ENCODE measurements around the gene FAM168B.

The FAM168B gene

GRCh38 chr2:131041402-131042147, 51.7 kb downstream of the FAM168B start:
- no peak overlapping the region for H3K27ac Mint-ChIP-seq

DNA sequence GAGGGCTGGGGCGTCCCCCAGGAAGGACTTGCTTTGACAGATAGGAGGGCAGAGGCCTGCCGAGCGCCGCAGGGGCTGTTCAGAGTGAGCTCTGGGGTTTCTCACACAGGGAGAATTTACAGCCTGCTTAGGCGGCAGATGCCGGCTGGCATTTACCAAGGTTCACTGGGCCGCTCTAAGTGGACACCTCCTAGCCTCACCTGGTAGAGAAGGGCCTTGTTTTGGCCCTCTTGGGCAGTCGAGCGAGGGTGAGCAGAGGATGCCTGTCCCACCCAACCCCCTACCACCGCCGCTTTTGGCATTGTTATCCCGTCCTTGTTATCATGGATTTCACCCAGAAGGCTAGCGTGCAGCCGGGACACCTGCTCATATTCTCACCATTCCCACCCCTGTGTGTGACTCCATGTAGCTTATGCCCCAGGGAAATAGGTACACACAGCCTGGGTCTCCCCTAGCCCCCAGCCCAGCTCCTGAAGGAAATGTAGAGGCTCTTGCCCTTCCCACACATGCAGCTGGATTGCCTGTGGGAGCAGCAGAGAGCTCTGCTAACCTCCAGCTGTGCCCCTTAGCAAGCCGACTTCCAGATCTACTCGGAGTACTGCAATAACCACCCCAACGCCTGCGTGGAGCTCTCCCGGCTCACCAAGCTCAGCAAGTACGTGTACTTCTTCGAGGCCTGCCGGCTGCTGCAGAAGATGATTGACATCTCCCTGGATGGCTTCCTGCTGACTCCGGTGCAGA, 52.4 kb downstream of the FAM168B start:
- Mint-ChIP-seq H3K36me3 (peaks cover under 1% of the 10 kb centered on the region), H3K27ac (no peak overlapping the region), H3K4me3 (peak overlapping the region; percentile 57), H3K4me1 (peaks cover 23% of the 10 kb centered on the region), H3K9me3 (no peaks in the 10 kb centered on the region)
- no peak for ATAC-seq
- peak in 1 of 2 donors; percentile 52 for DNase-seq (ENCODE audit: low spot score in 2 of 2)

More at GRCh38 chr2:131041402-131042147, 51.7 kb downstream of the FAM168B start:
- Mint-ChIP-seq H3K9me3 (no peaks in the 10 kb centered on the region), H3K36me3 (peaks cover 8% of the 10 kb centered on the region), H3K4me1 (peaks cover 23% of the 10 kb centered on the region), H3K4me3 (peak overlapping the region; percentile 57)
- ATAC-seq (no peak), DNase-seq (ENCODE audit: low spot score in 2 of 2) (no peak)

DNA sequence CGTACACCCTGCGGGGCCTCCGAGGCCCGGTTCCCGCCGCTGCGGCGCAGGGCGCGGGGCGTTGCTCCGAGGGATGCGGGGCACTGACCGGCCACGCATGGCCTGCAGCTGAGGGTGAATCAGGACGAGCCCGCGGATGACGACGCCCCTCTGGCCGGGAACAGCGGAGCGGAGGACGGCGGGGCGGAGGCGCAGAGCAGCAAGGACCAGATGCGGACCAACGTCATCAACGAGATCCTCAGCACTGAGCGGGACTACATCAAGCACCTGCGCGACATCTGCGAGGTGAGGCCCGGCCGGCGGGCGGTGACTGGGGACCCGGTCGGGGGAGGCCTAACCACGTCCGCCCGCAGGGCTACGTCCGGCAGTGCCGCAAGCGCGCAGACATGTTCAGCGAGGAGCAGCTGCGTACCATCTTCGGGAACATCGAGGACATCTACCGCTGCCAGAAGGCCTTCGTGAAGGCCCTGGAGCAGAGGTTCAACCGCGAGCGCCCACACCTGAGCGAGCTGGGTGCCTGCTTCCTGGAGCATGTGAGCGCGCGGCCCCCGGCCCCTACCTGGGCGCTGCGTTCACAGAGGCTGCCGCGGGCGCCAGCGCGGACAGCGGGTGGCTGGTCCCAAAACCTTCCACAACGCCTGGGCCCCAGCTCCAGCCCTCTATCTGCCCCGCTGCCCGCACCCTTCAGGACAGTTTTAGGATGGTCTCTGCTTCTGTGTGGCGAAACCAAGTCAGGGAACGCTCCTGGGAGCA, 53.2 kb downstream of the FAM168B start:
- ATAC-seq (peak; percentile 52), DNase-seq (ENCODE audit: low spot score in 2 of 2) (peak in 1 of 2 donors; percentile 59)
- Mint-ChIP-seq H3K27ac (no peak overlapping the region), H3K4me3 (peak overlapping the region; percentile 57), H3K4me1 (peaks cover 23% of the 10 kb centered on the region), H3K9me3 (no peaks in the 10 kb centered on the region), H3K36me3 (no peaks in the 10 kb centered on the region)

- H3K4me1 Mint-ChIP-seq, result peaks cover 23% of the 10 kb centered on the region
- no peak for ATAC-seq
- H3K27ac Mint-ChIP-seq, result no peak overlapping the region
- no peaks in the 10 kb centered on the region for H3K9me3 Mint-ChIP-seq
- peak in 1 of 2 donors; percentile 44 for DNase-seq (ENCODE audit: low spot score in 2 of 2)
- H3K4me3 Mint-ChIP-seq, result peak overlapping the region; percentile 57
- H3K36me3 Mint-ChIP-seq, result no peaks in the 10 kb centered on the region
These were observed 53.7 kb downstream of the FAM168B start for GRCh38 chr2:131039535-131039907.

- Mint-ChIP-seq H3K4me1 (peaks cover 23% of the 10 kb centered on the region), H3K9me3 (no peaks in the 10 kb centered on the region), H3K4me3 (peak overlapping the region; percentile 57), H3K27ac (no peak overlapping the region), H3K36me3 (no peaks in the 10 kb centered on the region)
- ATAC-seq (no peak), DNase-seq (ENCODE audit: low spot score in 2 of 2) (peak in 1 of 2 donors; percentile 43)
These were observed 54.2 kb downstream of the FAM168B start for GRCh38 chr2:131039101-131039440.

- DNase-seq (ENCODE audit: low spot score in 2 of 2), result peak in 1 of 2 donors; percentile 45
- Mint-ChIP-seq H3K4me1 (peaks cover 23% of the 10 kb centered on the region), H3K9me3 (no peaks in the 10 kb centered on the region), H3K36me3 (no peaks in the 10 kb centered on the region), H3K27ac (no peak overlapping the region), H3K4me3 (no peak overlapping the region)
- ATAC-seq, result no peak
These were observed 54.8 kb downstream of the FAM168B start for GRCh38 chr2:131038258-131039100.

GRCh38 chr2:131037398-131038257, 55.6 kb downstream of the FAM168B start:
- DNase-seq (ENCODE audit: low spot score in 2 of 2) (peak in 1 of 2 donors; percentile 49), ATAC-seq (no peak)
- peaks cover 23% of the 10 kb centered on the region for H3K4me1 Mint-ChIP-seq
- H3K36me3 Mint-ChIP-seq, result no peaks in the 10 kb centered on the region
- no peak overlapping the region for H3K4me3 Mint-ChIP-seq
- H3K9me3 Mint-ChIP-seq, result no peaks in the 10 kb centered on the region
- H3K27ac Mint-ChIP-seq, result no peak overlapping the region

DNA sequence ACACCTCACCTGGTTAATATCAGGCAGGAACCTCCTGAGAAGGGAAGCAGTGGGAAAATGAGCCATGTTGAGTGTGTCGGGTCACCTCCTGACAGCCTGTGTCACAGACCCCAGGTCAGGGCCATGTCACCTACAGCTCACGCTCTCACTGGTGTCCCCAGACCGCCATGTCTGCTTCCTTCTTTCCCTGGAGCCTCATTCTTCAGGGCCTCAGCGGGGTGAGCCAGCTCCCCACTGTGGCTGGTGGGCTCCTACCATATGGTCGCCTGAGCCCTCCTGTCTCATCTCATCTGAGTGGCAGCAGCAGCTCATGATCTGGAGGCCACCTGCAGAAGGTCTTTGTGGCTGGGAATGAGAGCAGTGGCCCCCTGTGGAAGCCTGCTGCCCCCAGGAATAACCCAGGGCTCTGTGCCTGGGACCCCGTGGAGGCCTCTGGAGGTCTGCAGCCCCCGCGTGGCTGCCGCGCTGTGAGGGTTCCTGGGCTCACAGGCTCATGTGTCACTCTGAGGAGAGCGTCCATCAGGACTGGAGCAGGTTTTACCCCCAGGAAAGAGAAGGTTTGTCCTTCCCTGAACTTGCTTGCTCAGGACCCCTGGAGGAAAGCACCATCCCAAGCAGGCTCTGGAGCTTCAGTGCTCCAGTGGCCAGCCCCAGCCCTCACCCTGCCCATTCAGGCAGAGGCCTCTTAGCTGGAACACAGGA, 56.4 kb downstream of the FAM168B start:
- no peaks in the 10 kb centered on the region for H3K36me3 Mint-ChIP-seq
- no peak overlapping the region for H3K4me3 Mint-ChIP-seq
- no peak for ATAC-seq

GRCh38 chr2:131036269-131036668, 57.0 kb downstream of the FAM168B start:
- H3K27ac Mint-ChIP-seq, result no peak overlapping the region
- no peaks in the 10 kb centered on the region for H3K9me3 Mint-ChIP-seq
- H3K4me3 Mint-ChIP-seq, result no peak overlapping the region
- DNase-seq (ENCODE audit: low spot score in 2 of 2), result no peak
- H3K4me1 Mint-ChIP-seq, result peaks cover 16% of the 10 kb centered on the region
- ATAC-seq, result no peak
- no peaks in the 10 kb centered on the region for H3K36me3 Mint-ChIP-seq

More for the DNA sequence above, 56.4 kb downstream of the FAM168B start:
- peak in 1 of 2 donors; percentile 48 for DNase-seq (ENCODE audit: low spot score in 2 of 2)
- Mint-ChIP-seq H3K4me1 (peaks cover 22% of the 10 kb centered on the region), H3K27ac (no peak overlapping the region), H3K9me3 (no peaks in the 10 kb centered on the region)

GRCh38 chr2:131035826-131036231, 57.4 kb downstream of the FAM168B start:
- peak overlapping the region; percentile 26 for H3K4me3 Mint-ChIP-seq
- no peak for ATAC-seq
- no peaks in the 10 kb centered on the region for H3K9me3 Mint-ChIP-seq
- peaks cover 12% of the 10 kb centered on the region for H3K4me1 Mint-ChIP-seq
- DNase-seq (ENCODE audit: low spot score in 2 of 2), result peak in 1 of 2 donors; percentile 48
- H3K36me3 Mint-ChIP-seq, result no peaks in the 10 kb centered on the region
- no peak overlapping the region for H3K27ac Mint-ChIP-seq

DNA sequence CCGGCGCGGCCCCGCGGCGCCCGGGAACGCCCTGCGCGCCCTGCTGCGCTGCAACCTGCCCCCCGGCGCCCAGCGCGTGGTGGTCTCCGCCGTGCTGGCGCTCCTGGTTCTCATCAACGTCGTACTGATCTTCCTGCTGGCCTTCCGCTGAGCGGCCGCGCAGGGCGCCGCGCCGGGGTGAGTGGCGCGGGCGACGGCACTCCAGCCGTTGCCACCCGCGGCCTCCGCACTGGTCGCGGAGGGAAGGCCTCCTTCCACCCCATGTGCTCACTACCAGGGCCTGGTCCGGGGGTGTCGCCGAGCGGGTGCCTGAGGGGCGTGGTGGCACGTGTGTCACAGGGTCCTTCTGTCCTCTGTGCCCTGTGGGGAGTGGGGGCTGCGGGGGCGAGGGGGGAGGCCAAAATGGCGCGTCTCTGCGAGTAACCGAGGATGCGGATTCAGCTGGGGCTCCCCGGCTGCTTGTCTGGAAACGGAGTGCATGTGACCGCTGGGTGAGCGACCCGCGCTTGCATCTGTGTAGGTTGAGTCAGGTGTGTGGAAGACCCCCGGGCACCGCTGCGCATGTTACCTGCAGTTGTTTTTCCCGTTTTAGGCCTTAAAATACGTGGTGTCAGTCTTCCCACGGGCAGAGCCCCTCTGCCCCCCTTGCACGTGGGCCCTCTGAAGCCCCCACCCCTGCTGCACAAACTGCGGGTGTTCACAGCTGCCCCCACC, 58.0 kb downstream of the FAM168B start:
- Mint-ChIP-seq H3K4me1 (peaks cover 7% of the 10 kb centered on the region), H3K36me3 (no peaks in the 10 kb centered on the region), H3K27ac (no peak overlapping the region), H3K9me3 (no peaks in the 10 kb centered on the region), H3K4me3 (peak overlapping the region; percentile 26)
- ATAC-seq (no peak), DNase-seq (ENCODE audit: low spot score in 2 of 2) (peak in 1 of 2 donors; percentile 46)

DNA sequence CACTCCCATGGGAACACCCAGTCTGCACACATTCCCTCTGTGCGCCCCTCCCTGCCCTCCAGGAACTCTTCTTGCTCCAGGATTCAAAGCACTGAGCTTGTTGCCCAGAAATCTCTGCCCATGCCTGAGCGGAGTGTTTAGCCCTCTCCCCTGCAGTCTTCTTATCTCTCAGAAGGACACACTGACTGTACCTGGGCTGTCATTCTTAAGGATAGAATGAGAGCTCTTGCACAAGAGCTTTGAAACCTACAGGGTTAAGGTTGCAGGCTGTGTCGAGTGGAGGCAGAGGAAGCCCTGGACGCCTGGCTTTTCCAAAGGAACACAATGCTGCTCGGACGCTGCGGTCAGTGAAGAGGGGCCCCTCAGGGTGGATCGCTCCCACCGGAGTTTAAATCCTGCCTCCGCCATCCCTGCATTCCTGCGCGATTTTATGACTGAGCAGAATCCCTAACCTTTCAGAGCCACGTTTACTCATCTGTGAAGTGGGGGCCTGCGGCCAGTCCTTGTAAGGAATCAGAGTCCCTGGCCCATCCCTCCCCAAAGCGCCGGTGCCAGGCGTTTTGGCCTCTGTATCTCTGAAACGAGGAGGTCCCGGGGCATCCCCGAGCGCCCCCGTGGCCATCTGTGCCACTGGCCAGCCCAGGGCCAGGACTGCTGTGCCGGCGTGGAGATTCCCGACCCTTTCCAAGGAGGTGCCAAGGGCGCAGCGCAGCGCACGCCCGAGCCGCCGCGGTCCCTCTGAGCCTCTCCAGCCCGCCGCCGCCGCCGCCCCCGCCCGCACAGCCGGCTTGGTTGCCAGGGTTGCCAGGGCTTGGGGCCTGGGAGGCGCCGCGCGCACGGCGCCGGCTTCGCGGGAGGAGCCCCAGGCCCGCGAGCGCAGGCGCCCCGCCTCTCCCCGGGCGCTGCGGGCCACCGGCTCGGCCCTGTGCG, 58.9 kb downstream of the FAM168B start:
- Mint-ChIP-seq H3K4me3 (peak overlapping the region; percentile 32), H3K27ac (no peak overlapping the region), H3K4me1 (peaks cover 4% of the 10 kb centered on the region), H3K36me3 (no peaks in the 10 kb centered on the region), H3K9me3 (no peaks in the 10 kb centered on the region)
- DNase-seq (ENCODE audit: low spot score in 2 of 2) (peak in 1 of 2 donors; percentile 47), ATAC-seq (peak; percentile 4)

Data from stimulated activated effector memory CD8-positive, alpha-beta T cell treated with anti-CD3 and anti-CD28 coated beads, Interleukin-12 subunit alpha, Interleukin-12 subunit beta, amount 100 ng/mL, for 72 hours (primary cell).